Gastrocnemius medialis (tissue), 4 donors: ENCODE data around the gene SFXN4.

Experiments used
- POLR2A ChIP-seq, 2 donors: fragments of 450-650 bp; IDR thresholded peaks; one replicate each; pipeline ENCODE4 v1.6.1; 2017; ENCODE audit warnings: antibody characterized with exemption in 2 of 2, mild to moderate bottlenecking in 2 of 2, moderate library complexity in 2 of 2
- TF ChIP-seq, protein P1 (sequence below), 5 experiments: fragments of 450-650 bp in 3 of 5; fragments of 200-600 bp in 2 of 5; sonication (generic) in 2 of 5; IDR thresholded peaks in 4 of 5; conservative IDR thresholded peaks in 1 of 5; 1 replicate in 4 of 5; 2 replicates in 1 of 5; pipeline ENCODE4 v1.5.1; 2016 to 2019; ENCODE audit warnings: antibody characterized with exemption in 5 of 5, mild to moderate bottlenecking in 3 of 5, moderate library complexity in 3 of 5

GRCh38 chr10:119174109-119174508 lies 8.6 kb upstream of the SFXN4 start:
- TF ChIP-seq, protein P1, sequence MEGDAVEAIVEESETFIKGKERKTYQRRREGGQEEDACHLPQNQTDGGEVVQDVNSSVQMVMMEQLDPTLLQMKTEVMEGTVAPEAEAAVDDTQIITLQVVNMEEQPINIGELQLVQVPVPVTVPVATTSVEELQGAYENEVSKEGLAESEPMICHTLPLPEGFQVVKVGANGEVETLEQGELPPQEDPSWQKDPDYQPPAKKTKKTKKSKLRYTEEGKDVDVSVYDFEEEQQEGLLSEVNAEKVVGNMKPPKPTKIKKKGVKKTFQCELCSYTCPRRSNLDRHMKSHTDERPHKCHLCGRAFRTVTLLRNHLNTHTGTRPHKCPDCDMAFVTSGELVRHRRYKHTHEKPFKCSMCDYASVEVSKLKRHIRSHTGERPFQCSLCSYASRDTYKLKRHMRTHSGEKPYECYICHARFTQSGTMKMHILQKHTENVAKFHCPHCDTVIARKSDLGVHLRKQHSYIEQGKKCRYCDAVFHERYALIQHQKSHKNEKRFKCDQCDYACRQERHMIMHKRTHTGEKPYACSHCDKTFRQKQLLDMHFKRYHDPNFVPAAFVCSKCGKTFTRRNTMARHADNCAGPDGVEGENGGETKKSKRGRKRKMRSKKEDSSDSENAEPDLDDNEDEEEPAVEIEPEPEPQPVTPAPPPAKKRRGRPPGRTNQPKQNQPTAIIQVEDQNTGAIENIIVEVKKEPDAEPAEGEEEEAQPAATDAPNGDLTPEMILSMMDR (IDR thresholded peaks at IDR 0.05 in 4 of 5, conservative IDR thresholded peaks at IDR 0.05 in 1 of 5), result no peak
- TF ChIP-seq POLR2A (IDR thresholded peaks at IDR 0.05), result no peak
